Measurements from ENCODE around the gene PIAS3. TPM values are rescaled to one million over a fixed set of nuclear protein-coding genes. Genes with fewer than 3 reads are reported as not detected.

PIAS3 gene
- polyA plus RNA-seq = 3.3 and 4.2 TPM in 2 replicates

GRCh38 chr1:145858901-145859490, at the start of gene PIAS3:
TSS of gene PIAS3 (minus strand) at chr1:145859081. CDS start at chr1:145858990, 91 bp downstream.

GRCh38 chr1:145885738-145886287, 26.9 kb upstream of the PIAS3 start, which contains the start of gene ANKRD35:
TSS of gene ANKRD35 (minus strand) at chr1:145885866. CDS start at chr1:145885758, 108 bp downstream.

GRCh38 chr1:145845514-145846161, 13.2 kb downstream of the PIAS3 start, which contains the start of gene NUDT17:
TSS of gene NUDT17 (plus strand) at chr1:145845630. CDS start at chr1:145845641, 11 bp downstream.

GRCh38 chr1:145823565-145824498, 35.0 kb downstream of the PIAS3 start, which contains the start of the genes POLR3C and RNF115:
TSS of gene POLR3C (plus strand) at chr1:145824200. CDS start at chr1:145825777, 1,577 bp downstream.
TSS of gene RNF115 (minus strand) at chr1:145824095. CDS start at chr1:145823873, 222 bp downstream.

Other genes with a start within 250 kb of the PIAS3 start
- gene PDZK1, start 151.7 kb downstream of the PIAS3 start, polyA plus RNA-seq = 5.2 and 14.3 TPM in 2 replicates
- gene CD160, start 139.6 kb downstream of the PIAS3 start, polyA plus RNA-seq = 1.3 and 1.9 TPM in 2 replicates
- 23.5 and 29.4 TPM in 2 replicates for gene RNF115, start 35.0 kb downstream of the PIAS3 start, polyA plus RNA-seq
- gene POLR3C, start 34.9 kb downstream of the PIAS3 start, polyA plus RNA-seq = 19.4 and 20.0 TPM in 2 replicates
- 3.6 and 6.9 TPM in 2 replicates for gene NUDT17, start 13.5 kb downstream of the PIAS3 start, polyA plus RNA-seq
- 0.39 and 0.78 TPM in 2 replicates for gene ANKRD35, start 26.8 kb upstream of the PIAS3 start, polyA plus RNA-seq
- gene ITGA10, start 51.0 kb upstream of the PIAS3 start, polyA plus RNA-seq = not detected in 2 replicates
- 32.0 and 43.8 TPM in 2 replicates for gene PEX11B, start 59.6 kb upstream of the PIAS3 start, polyA plus RNA-seq
- 152 and 224 TPM in 2 replicates for gene RBM8A, start 68.4 kb upstream of the PIAS3 start, polyA plus RNA-seq
- gene LIX1L, start 98.9 kb upstream of the PIAS3 start, polyA plus RNA-seq = 3.5 and 4.9 TPM in 2 replicates
- 8.1 and 10.7 TPM in 2 replicates for gene ANKRD34A, start 105.5 kb upstream of the PIAS3 start, polyA plus RNA-seq
- 3.6 and 11.6 TPM in 2 replicates for gene POLR3GL, start 105.6 kb upstream of the PIAS3 start, polyA plus RNA-seq
- gene TXNIP, start 137.5 kb upstream of the PIAS3 start, polyA plus RNA-seq = 3.5 TPM in 2 replicates
- not detected in 2 replicates for gene HJV, start 162.7 kb upstream of the PIAS3 start, polyA plus RNA-seq

All from Purkinje cell (primary cell).